GM18861 (cell line): Measurements from ENCODE around the gene CCDC184.

Experiments used
- ATAC-seq: cut with Tn5 transposase; IDR thresholded peaks from one replicate; pipeline ENCODE4 v1.9.1; 2021; ENCODE audit not compliant: unreplicated experiment

CCDC184 gene

DNA sequence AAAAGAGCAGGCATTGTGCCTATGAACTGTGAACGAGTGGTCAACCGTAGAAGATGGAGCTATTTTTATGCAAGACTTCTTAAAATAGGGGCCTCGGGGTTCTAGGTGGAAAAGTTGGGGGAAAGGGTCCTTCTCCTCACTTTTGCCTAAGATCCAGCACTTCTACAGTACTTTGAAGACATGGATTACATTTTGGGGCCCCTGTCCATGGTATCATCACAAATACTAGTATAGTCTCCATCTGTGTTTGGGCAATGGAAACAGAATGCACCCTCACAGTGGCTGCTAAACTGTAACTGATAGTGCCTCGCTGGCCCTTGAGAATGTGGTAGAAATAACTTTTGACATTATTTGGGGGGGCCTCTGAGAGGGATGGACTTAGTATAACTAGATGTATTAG is 5.5 kb upstream of the CCDC184 start:
- ATAC-seq, result no peak

DNA sequence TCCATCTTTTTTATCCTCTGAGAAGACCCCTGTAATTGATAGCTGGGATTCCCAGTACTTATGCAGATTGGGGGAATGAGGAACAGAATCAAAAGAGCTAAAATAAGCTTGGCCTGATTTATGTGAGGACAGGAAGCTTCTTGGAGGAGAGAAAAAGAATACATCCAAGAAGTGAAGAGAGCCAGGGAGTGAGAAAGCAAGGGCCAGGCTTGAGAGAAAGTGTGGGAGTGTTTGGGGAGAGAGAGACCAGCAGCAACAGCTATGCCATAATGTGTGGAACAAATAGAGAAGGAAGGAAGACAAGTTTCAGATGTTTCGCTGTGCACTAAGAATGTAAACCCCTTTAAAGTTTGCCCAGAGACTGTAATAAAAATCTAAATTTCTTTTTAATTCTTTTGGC is 4.0 kb upstream of the CCDC184 start:
- ATAC-seq, result no peak

DNA sequence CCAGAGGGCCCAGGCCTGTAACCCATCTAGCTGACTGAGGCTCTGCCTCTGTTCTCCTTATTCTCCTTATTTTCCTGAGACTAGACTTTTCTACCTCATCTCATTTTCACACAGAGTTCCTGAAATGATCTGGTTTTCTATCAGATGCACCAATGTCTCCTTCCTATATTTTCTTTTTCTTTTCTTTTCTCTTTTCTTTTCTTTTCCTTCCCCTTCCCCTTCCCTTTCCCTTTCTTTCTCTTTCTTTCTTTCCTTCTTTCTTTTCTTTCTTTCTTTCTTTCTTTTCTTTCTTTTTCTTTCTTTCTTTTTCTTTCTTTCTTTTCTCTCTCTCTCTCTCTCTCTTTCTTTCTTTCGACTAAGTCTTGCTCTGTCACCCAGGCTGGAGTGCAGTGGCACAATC is 3.0 kb upstream of the CCDC184 start:
- ATAC-seq, result no peak

DNA sequence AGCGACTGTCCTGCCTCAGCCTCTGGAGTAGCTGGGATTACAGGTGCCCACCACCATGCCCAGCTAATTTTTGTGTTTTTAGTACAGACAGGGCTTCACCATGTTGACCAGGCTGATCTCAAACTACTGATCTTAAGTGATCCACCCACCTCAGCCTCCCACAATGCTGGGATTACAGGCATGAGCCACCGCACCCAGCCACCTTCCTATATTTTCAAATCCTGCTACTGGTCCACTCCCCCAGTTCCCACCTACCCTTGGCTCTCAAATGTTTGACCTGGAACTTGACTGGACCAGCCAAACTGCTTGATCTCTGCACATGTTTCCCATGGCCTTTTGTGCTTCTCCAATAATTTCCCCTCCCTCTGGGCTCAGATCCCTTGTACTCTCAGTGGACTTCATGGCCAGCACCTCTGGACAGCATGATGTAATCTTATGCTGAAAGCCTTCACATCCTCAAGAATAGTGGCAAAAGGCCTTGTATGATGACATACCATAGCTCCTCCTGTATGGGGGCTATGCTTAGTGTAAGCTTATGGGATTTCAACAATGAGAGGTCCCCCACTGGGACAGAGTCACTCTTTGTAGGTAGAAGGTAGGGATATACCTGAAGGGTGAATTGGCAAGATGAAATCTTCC is 2.5 kb upstream of the CCDC184 start:
- ATAC-seq, result no peak

DNA sequence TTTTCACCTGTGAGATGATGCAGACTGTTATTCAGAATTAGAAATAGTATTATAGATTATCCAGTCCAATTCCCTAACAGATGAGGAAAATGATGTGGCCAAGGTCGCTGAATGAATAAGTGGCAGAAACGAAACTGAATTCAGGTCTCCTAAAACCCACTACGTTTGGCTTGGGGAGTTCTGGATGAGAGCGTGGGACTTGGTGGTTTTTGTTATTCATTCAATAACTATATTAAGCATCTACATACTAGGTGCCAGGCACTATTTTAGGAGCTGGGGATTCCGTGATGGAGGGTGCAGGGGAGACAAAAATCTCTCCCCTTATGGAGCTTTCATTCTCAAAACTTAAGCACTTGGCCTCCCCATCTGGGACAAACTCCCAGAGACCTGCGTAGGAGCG is 813 bp upstream of the CCDC184 start:
- ATAC-seq, result no peak

DNA sequence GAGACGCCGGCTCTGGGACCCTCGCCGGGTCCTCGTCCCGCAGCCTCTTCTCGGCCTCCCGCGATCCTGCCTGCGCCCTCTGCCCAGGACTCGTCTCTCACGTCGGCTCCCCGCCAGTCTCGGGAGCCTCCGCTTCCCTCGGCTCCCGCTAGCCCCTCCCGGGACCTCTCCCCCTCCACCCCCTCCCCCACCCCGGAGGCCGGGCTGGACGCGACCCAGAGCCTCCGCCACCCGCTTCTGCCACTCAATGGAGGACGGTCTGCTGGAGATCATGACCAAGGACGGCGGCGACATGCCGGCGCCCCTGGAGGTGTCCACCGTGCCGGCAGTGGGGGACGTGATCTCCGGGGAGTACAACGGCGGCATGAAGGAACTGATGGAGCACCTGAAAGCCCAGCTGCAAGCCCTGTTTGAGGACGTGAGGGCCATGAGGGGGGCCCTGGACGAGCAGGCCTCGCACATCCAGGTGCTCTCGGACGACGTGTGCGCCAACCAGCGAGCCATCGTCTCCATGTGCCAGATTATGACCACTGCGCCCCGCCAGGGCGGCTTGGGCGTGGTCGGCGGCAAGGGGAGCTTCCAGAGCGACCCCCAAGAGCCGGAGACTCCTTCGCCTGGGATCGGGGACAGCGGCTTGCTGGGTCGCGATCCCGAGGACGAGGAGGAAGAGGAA is 568 bp downstream of the CCDC184 start:
- no peak for ATAC-seq

DNA sequence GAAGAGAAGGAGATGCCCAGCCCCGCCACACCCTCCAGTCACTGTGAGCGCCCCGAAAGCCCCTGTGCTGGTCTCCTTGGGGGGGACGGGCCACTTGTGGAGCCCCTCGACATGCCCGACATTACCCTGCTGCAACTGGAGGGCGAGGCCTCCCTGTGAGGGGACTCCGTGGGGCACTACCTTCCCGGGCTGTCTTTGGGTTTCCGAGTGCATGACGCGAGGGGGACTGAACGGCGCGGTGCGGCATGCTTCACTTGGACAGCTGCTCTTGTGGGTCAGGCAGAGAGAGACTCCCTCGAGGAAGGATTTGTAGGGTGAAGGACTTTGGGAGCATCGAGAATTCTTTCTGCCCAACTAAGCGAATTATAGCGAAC is 1.1 kb downstream of the CCDC184 start:
- no peak for ATAC-seq

DNA sequence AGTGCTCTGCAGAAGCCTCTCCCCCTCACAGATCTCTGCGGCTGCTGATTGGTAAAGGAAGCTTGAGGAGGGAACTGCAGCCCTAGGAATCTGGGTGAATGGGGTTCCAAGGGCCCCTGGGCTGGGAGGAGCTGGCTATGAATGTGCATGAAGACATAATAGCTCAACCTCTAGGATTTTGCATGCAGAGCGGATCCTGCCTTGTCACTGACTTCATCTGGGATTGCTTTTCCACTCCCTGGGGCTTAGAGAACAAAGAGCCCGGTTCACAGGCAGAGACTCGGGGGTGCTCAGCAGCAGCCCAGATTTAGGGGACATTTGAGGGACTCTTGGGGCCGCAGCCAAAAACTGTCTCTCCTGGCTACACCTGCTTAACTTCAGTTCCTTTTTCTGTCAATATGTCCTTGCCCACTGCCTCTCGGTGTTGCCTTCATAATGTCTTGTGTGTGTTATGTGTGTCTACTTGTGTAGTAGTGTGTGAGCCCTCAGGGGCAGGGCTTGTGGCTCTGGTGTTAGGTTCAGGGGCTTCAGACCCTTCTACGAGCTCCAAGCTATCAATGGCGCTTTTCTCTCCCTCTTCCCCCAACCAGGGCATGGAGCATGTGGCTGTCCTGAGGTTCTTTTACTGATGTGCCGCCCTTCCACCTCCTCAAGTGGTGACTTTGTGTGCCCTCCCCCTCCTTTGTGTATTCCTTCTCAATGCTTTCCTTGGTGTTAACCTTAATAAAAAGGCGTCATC is 1.9 kb downstream of the CCDC184 start:
- no peak for ATAC-seq

DNA sequence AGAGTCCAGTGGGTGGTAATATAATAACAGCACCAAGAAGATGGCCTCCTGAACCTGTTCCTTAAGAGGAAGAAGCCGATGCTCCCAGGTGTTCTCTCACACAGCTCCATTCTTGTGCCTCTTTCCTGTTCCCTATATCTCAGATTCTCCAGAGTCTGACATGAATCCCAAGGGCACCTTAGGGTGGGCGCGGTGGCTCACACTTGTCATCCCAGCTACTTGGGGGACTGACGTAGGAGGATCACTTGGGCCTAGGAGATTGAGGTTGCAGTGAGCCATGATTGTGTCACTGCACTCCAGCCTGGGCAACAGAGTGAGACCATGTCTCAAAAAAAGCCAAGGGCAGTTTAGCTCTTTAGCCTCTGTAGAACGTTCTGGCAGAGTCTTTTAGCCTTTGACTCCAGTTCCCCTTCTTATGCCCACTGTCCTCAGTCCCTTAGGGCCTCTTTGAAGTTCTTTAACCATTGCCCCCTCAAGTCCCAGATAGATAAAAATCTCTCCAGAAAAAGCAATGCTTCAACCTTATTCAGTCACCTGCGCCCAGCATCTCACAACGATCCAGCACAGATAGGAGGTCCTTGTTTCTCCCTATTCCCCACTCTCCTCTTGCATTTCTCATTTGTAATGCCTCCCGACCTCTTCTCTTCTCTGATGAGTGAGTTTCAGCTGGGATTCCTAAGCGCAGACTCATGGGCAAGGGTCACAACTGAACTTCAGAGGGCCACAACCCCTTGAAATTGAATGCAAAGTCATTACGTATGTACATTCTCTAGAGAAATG is 4.7 kb downstream of the CCDC184 start:
- ATAC-seq, result no peak

DNA sequence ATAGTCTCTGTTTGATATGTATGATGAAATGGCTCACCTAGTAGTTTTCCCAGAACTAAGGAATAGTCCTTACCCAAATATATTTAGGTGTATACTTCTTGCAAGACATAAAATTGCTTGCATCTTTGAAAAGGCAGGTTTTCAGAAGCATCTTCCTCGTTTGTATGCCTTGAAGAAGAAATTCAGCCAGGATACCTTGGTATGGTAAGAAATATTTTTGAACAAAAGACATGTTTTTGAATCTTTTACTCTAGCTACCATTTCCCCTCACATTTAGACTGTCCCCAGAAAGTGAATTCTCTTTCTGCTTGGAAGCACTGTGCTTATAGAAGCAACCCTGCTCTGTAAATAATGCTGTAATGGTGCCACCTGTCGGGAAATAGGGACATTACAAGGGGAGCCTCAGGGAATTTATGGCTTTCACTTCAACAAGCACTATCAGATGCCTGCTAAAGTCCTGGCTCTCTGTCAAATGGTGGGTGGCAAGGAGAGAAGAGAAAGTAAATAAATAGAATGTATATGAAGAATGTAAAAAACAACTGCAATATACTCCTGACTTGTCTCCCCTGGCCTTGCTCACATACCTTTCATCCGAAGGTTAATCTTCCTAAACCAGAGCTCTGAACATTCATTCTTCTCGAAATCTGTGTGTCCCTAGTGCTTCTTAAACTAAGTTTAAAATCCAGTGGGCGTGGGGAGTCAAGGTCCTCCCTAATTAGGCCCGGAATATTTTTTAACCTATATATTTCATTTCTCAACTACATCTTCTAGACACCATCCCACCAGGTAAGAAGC is 6.1 kb downstream of the CCDC184 start:
- no peak for ATAC-seq

DNA sequence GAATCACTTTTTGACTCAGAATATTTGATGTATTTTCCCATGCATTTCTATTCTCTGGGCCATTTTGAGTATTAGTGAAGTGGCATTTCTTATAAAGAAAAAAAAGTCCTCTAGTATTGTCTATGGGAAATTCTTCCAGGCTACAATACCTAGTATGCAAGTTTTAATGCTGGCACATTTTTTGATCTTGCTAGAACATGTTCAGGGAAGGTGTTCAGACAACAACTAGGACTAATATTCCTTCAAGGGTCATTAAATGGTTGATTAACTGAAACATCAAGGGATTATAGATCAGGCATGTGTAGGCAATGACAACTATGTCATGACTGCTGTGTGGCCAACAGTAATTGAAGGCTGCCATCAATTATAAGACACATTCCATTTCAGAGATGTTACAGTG is 7.7 kb downstream of the CCDC184 start:
- no peak for ATAC-seq

DNA sequence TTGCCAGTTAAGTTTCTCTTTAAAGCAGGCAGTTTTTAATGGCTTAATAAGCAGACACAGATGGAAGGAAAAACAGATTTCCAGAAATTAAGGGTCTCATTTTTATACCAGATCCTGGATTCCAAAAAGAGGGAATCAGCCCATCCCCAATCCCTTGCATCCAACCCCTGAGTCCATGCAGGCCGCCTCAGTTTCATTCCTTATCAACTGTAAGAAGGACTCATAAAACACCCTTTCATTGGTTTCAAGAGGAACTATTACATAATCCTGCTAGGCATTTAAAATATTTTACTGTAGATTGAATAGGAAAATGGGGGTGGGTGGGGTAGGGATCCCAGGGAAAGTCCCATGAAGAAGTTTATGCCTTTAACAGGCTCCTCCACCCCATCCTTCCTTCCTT is 9.4 kb downstream of the CCDC184 start:
- ATAC-seq, result no peak

DNA sequence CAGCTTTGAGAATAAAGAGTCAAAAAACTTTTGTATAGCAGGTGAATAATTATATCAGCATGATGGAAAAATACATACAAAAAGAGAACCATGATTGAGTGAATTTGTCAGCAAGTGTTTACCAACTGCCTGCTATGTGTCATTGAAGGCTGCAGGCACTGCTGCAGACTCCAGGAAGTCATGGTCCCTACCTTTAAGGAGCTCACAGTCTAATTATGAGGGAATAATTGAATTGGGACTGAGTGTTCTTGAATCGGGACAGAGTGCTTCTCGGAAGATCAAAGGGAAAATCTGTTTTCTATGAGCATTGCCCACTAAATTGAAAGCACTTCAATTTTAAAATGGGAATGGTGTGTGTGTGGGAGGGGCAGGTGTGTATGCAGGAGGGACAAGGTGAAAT is 10.2 kb downstream of the CCDC184 start:
- ATAC-seq, result no peak

DNA sequence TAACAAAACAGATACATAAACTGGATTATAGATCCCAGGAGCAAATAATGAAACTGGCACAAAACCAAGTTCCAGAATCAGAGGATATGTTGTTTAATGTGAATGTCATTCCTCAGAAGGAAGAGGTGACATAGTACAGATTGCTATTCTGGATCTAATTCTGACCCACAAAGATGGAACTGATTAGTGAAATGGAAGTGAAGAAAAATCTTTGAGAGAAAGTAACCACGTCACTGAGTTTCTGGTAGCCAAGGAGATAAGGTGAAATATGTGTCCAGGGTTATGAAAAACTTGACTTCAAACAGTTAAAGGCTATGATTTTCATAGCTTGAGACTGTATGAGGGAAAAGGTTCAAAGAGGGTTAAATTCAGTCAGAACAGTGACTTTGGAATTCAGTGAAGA is 11.4 kb downstream of the CCDC184 start:
- no peak for ATAC-seq

DNA sequence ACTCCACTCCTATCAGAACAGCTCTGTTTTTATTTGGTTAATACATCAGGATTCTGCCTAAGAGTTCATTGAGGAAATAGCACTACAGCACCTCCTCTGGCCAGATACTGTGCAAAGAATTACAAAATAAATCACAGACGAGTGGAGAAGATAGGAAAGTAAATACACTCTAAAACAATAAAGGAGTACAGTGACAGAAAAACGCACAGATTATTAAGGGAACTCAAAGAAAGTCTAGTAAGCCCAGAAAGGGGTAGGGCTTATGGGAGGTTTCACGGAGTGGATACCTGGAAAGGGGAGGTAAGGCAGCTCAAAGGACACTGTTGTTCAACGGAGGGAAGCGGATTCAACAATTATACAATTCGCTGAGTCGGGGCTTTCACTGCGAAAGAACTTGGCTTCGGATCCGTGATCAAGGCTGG is 14.1 kb downstream of the CCDC184 start:
- peak; percentile 22 for ATAC-seq

DNA sequence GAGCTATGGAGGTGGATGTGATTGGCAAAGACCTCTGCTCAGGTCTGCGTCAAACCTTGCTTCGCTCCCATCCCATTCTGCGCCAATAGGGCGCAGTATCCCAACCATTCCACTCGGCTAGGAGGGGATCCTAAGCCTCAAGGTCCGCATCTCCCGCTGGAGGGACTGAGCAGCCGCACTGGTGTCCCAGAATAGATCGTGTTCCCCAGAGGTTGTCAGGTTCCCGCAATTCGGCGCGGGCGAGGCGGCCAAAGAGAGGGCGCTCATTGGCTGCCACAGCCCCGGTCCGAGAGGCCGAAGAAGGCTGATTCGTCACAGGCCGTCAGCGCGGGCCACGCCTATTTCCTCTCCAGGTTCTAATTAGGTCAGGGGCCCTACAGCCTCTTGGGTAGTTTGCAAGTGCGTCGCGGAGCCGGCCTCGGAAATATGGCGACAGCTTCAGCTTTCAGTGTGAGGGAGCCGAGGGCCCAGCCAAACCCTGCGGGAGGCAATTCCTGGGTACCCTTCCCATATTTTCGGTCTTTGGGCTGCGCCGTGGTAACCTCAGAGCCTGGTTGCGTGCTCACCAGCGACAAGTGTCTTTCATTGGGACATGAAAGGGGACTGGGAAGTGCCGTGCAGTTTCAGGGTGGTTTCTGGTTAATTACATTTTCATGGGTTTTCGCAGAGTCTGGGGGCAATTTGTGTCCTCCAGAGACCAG is 14.7 kb downstream of the CCDC184 start:
- peak; percentile 98 for ATAC-seq

DNA sequence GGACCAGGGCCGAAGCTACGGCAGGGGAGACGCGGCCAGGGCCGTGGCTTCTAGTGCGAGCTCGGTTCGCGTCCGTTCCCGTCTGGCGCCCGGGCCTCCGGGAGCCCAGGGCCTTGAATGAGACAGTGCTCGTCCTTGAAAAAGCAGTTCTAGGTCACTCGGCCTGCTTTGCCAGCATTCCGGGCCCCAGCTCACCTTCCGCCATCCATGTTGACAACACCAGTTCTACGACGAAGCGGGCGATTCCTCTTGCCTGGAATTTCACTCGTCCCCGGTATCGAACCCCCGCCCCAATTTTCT is 15.2 kb downstream of the CCDC184 start:
- ATAC-seq, result no peak

DNA sequence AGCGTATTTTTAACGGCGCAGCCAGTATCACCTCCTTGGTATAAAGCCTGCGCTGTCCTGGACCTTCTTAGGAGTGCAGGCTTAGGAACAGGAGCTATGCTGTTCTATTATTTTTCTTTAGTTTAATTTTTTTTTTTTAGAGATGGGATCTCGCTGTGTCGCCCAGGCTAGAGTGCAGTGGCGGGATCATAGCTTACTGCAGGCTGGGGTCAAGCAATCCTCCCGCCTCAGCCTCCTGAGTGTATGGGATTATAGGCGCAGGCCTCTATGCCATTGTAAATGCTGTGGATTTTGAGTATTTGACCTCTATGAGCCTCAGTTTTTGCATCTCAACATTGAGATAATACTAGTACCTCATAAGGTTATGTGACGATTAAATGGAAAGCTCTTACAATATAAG is 15.5 kb downstream of the CCDC184 start:
- no peak for ATAC-seq

DNA sequence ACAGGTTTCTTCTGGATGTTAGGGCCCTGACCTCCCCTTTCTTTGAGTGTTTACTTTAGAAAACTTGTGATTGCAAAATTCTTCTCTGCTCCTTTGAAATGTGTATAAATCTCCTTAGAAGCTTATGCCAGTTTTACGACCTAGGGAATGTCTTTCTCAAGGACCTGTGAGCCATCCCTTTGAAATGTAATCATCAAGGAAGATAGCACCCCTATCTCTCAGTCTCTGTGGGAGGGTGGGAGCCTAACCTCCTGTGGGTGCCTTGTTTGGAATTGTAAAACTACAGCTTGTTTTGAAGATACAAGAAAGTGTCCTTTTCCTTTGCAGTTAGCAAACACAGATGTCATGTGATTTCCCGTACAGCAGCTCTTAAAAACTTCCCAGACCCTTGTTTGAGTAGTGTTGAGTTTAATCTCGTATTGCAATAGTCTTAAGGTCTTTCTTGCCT is 16.4 kb downstream of the CCDC184 start:
- ATAC-seq, result no peak

DNA sequence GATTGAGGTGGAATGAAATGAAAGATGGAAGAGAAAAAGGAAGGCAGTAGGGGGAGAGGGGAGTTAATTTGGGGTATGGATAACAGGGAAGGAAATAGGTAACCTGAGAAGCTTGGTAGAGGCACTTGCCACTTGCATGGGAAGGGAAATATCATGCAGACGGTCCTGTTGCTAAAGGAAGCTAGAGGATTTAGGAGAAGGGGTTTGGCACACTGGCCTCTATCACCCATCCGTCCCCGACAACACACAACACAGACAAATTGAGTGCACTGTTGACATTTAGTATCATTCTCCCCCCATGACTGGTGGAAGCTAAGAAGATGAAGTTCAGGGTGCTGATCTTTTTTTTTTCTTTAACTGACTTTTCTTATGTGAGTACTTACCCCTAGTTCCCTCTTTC is 17.6 kb downstream of the CCDC184 start:
- ATAC-seq, result no peak
